ENCODE data around the gene ATG2B. TPM values are rescaled to one million over a fixed set of nuclear protein-coding genes. Genes with fewer than 3 reads are reported as not detected.

Gene ATG2B
- total and polyA plus RNA-seq, 9 of the 15 experiments (the other 6 are each of a cell fraction or from before 2014, with no cell fraction given): 0.83 to 12.9 (median 8.7) TPM

DNA sequence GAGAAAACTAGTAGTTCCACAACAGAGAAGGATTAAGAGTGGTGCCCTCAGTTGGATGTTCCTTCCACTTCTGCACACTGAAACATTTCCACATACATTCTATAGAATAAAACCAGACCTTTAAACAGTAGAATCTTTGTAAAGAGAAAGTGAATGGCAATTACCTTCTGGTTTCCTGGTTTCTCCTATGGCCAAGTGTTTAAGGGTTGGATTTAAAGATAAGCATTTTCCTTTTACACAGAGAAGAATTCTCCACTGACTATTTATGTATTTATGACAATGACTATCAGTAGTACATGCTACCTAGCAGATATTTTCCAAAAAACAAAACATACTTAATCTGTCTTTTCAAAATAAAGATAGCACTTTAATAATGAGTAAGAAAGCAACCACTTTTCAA is 3.2 kb downstream of the ATG2B start:
- no peak overlapping the region; the same call in 1 of the 2 replicates for H3K4me2 ChIP-seq (ENCODE audit: insufficient read depth, low read length)
- H3K9me1 ChIP-seq (ENCODE audit: control insufficient read depth, insufficient read depth, low read length): no peaks in the 10 kb centered on the region
- no peak for DNase-seq (ENCODE audit: extremely low read depth in 1 of 4, low spot score in 3 of 4)
- no TSS peak for BruUV-seq (replicated peaks)
- H2AFZ ChIP-seq (ENCODE audit: low read depth, low read length): no peak overlapping the region
- no peaks in the 10 kb centered on the region for H3K27me3 ChIP-seq (ENCODE audit: control insufficient read depth in 2 of 2, insufficient read depth in 2 of 2, low read length in 2 of 2)
- CTCF ChIA-PET (ENCODE audit: low intra/inter-chr PET ratio): no interaction called here
- H3K9ac ChIP-seq (ENCODE audit: insufficient read depth in 1 of 2, low read depth in 2 of 2, low read length in 2 of 2): peak overlapping the region in 1 of 2 experiments; percentile 23; a peak in 1 of 4 replicates
- H4K20me1 ChIP-seq (replicated peaks; ENCODE audit: control insufficient read depth, insufficient read depth, low read length): 0 out of 2 replicates have a peak, but pooled peaks cover 3% of the 10 kb centered on the region
- H3K9me3 ChIP-seq (replicated peaks; ENCODE audit: control insufficient read depth, insufficient read depth, low read depth, low read length): no peaks in the 10 kb centered on the region
- POLR2A ChIA-PET: no interaction called here
- peaks cover 95% of the 10 kb centered on the region for H3K79me2 ChIP-seq (ENCODE audit: control insufficient read depth, insufficient read depth, low read length)
- H3K4me3 ChIP-seq: no peak overlapping the region
- no peak for FAIRE-seq
- intact Hi-C loops (cut with micrococcal nuclease) (loop anchor here (5.0 kb wide), 1 partner anchor 47 kb away; no protein-coding TSS in a partner anchor), in situ Hi-C loops (cut with MboI) (no loop called here)
- no peak overlapping the region; the same call in 2 of the 3 replicates for H3K27ac ChIP-seq (ENCODE audit: extremely low read depth, low read depth, low read length)
- H3K36me3 ChIP-seq (ENCODE audit: control insufficient read depth, insufficient read depth, low read length): peaks cover 4% of the 10 kb centered on the region; the same call in 1 of the 3 replicates
- H3K4me1 ChIP-seq (replicated peaks in 1 of 2; ENCODE audit: control insufficient read depth in 2 of 2, insufficient read depth in 2 of 2, low read length in 2 of 2): peaks cover 15 to 33% of the 10 kb centered on the region in 2 experiments; a peak in 4 of 5 replicates
- ATAC-seq: no peak
- TF ChIP-seq, protein P1, sequence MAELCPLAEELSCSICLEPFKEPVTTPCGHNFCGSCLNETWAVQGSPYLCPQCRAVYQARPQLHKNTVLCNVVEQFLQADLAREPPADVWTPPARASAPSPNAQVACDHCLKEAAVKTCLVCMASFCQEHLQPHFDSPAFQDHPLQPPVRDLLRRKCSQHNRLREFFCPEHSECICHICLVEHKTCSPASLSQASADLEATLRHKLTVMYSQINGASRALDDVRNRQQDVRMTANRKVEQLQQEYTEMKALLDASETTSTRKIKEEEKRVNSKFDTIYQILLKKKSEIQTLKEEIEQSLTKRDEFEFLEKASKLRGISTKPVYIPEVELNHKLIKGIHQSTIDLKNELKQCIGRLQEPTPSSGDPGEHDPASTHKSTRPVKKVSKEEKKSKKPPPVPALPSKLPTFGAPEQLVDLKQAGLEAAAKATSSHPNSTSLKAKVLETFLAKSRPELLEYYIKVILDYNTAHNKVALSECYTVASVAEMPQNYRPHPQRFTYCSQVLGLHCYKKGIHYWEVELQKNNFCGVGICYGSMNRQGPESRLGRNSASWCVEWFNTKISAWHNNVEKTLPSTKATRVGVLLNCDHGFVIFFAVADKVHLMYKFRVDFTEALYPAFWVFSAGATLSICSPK (IDR thresholded peaks at IDR 0.05; ENCODE audit: borderline replicate concordance): no peak
- TF ChIP-seq, protein P2, sequence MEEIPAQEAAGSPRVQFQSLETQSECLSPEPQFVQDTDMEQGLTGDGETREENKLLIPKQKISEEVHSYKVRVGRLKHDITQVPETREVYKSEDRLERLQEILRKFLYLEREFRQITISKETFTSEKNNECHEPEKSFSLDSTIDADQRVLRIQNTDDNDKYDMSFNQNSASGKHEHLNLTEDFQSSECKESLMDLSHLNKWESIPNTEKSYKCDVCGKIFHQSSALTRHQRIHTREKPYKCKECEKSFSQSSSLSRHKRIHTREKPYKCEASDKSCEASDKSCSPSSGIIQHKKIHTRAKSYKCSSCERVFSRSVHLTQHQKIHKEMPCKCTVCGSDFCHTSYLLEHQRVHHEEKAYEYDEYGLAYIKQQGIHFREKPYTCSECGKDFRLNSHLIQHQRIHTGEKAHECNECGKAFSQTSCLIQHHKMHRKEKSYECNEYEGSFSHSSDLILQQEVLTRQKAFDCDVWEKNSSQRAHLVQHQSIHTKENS (CRISPR knock-in tag; IDR thresholded peaks at IDR 0.05): no peak
- TF ChIP-seq, protein P3, sequence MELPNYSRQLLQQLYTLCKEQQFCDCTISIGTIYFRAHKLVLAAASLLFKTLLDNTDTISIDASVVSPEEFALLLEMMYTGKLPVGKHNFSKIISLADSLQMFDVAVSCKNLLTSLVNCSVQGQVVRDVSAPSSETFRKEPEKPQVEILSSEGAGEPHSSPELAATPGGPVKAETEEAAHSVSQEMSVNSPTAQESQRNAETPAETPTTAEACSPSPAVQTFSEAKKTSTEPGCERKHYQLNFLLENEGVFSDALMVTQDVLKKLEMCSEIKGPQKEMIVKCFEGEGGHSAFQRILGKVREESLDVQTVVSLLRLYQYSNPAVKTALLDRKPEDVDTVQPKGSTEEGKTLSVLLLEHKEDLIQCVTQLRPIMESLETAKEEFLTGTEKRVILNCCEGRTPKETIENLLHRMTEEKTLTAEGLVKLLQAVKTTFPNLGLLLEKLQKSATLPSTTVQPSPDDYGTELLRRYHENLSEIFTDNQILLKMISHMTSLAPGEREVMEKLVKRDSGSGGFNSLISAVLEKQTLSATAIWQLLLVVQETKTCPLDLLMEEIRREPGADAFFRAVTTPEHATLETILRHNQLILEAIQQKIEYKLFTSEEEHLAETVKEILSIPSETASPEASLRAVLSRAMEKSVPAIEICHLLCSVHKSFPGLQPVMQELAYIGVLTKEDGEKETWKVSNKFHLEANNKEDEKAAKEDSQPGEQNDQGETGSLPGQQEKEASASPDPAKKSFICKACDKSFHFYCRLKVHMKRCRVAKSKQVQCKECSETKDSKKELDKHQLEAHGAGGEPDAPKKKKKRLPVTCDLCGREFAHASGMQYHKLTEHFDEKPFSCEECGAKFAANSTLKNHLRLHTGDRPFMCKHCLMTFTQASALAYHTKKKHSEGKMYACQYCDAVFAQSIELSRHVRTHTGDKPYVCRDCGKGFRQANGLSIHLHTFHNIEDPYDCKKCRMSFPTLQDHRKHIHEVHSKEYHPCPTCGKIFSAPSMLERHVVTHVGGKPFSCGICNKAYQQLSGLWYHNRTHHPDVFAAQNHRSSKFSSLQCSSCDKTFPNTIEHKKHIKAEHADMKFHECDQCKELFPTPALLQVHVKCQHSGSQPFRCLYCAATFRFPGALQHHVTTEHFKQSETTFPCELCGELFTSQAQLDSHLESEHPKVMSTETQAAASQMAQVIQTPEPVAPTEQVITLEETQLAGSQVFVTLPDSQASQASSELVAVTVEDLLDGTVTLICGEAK (IDR thresholded peaks at IDR 0.05): no peak
- TF ChIP-seq, protein P3 (CRISPR knock-in tag; IDR thresholded peaks at IDR 0.05): no peak
- no peak for TF ChIP-seq ZNF253 (CRISPR knock-in tag; conservative IDR thresholded peaks at IDR 0.05)
- TF ChIP-seq, protein P4, sequence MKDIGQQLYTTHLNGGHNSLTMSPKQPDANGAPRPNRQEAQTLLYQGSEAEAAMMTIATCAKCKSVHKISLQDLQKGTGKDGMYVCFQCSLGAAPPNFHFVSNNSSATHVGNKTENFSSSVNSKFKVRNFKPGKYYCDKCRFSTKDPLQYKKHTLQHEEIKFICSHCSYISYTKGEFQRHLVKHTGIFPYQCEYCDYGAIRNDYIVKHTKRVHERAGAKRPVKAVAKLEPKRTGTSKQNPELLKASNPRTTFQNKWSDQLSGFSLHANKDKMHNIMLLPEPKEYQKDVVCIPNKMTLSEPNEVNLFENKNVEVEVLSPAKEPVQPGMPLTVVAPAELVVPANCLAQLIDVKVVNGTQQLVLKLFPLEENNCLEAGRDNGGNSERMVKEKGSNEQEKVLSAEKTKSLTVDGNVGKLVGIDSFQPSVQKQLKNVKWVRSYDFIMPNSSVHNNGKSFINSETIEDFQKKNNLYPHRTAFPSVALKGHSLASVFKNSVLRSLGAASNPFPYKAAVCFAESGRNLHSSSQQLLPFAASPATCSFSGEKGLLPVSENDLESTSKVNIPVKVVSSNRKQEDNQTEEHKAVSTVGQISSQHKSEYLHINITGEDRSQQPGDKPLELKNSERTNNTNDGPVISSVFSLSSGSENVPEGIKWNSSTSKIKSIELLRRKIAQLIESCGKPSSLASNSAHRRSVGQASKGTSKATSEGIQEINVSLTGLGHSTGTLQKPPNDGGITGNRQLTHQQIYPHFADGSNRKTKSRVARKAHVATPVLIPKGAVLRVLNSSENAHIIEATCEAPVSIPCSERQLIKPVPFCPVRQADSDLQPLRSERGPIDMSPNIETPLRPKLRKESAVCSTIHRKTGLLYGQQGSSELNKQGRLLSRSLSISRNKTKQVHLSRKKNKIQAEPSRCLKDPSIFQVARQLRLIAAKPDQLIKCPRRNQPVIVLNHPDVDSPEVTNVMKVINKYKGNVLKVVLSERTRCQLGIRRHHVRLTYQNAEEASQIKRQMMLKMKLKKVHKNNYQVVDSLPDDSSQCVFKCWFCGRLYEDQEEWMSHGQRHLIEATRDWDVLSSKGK (CRISPR knock-in tag; IDR thresholded peaks at IDR 0.05): no peak
